Caco-2 (cell line): Measurements from ENCODE around the gene KMT2D. TPM values are rescaled to one million over a fixed set of nuclear protein-coding genes. Genes with fewer than 3 reads are reported as not detected.

Source experiments
- BruUV-seq: library from RNA; stranded (reverse); fragments of 400-500 nt; replicated peaks from 2 replicates; lab custom pipeline; 2021; lab: Mats Ljungman, UMichigan
- CTCF ChIA-PET: fragments of 300-600 bp; sonication (Branson Sonifier 250); formaldehyde crosslinking; loops from one replicate; lab custom pipeline; 2022; ENCODE audit warnings: antibody characterized with exemption; lab: Charles Lee
- POLR2A ChIA-PET: fragments of 300-600 bp; sonication (Branson Sonifier 250); formaldehyde crosslinking; loops from one replicate; lab custom pipeline; 2022; ENCODE audit warnings: antibody characterized with exemption; lab: Charles Lee
- DNase-seq, 2 experiments: peaks; one replicate each; pipeline versions ENCODE4 v3.0.0 to v3.0.0-alpha.2; 2020 to 2022
- H3K27me3 ChIP-seq: replicated peaks from 2 replicates; pipeline ENCODE4 v1.6.0; 2011; ENCODE audit warnings: low read length; ENCODE audit not compliant: control insufficient read depth, insufficient read depth
- H3K36me3 ChIP-seq: 2 replicates; pipeline ENCODE4 v1.5.1; 2011; ENCODE audit warnings: low read length; ENCODE audit not compliant: control insufficient read depth, insufficient read depth
- H3K4me1 ChIP-seq: fragments of 250-450 bp; sonication (Bioruptor Pico); 2 replicates; pipeline ENCODE4 v1.5.1; 2020; ENCODE audit warnings: mild to moderate bottlenecking
- H3K4me3 ChIP-seq: 2 replicates; pipeline ENCODE4 v1.5.1; 2011; ENCODE audit warnings: low read depth, mild to moderate bottlenecking, control low read depth, low read length
- H3K9me3 ChIP-seq: fragments of 250-450 bp; sonication (Bioruptor Pico); 2 replicates; pipeline ENCODE4 v1.5.1; 2020; ENCODE audit warnings: mild to moderate bottlenecking, moderate library complexity
- H3K27ac Mint-ChIP-seq: one replicate; pipeline ENCODE4 v1.8.0; 2022; ENCODE audit warnings: mixed read lengths; ENCODE audit not compliant: unreplicated experiment
- H3K27me3 Mint-ChIP-seq: one replicate; pipeline ENCODE4 v1.8.0; 2022; ENCODE audit warnings: mixed read lengths; ENCODE audit not compliant: insufficient read depth, unreplicated experiment
- H3K36me3 Mint-ChIP-seq: one replicate; pipeline ENCODE4 v1.8.0; 2022; ENCODE audit warnings: mild to moderate bottlenecking, mixed read lengths; ENCODE audit not compliant: insufficient read depth, unreplicated experiment
- H3K4me1 Mint-ChIP-seq: one replicate; pipeline ENCODE4 v1.8.0; 2022; ENCODE audit warnings: low read depth, mixed read lengths; ENCODE audit not compliant: unreplicated experiment
- H3K4me3 Mint-ChIP-seq: one replicate; pipeline ENCODE4 v1.8.0; 2022; ENCODE audit warnings: mild to moderate bottlenecking, moderate library complexity, mixed read lengths; ENCODE audit not compliant: unreplicated experiment
- H3K9me3 Mint-ChIP-seq: one replicate; pipeline ENCODE4 v1.8.0; 2022; ENCODE audit warnings: mixed read lengths; ENCODE audit not compliant: unreplicated experiment
- CTCF ChIP-seq, 2 experiments: fragments of 200-600 bp in 1 of 2; IDR thresholded peaks; 1 replicate in 1 of 2; 2 replicates in 1 of 2; pipeline versions ENCODE4 v1.5.1 to v1.8.0; 2011 to 2022; ENCODE audit warnings: antibody characterized with exemption in 1 of 2, control low read depth in 1 of 2, inconsistent platforms in 1 of 2, low read depth in 1 of 2, low read length in 1 of 2, mild to moderate bottlenecking in 1 of 2, moderate library complexity in 1 of 2; ENCODE audit not compliant: insufficient read depth in 1 of 2, severe bottlenecking in 1 of 2, unreplicated experiment in 1 of 2
- intact Hi-C: fragments of 100-400 bp; cut with micrococcal nuclease; formaldehyde crosslinking; loops from one replicate; pipeline ENCODE4 v1.10.0; 2022; ENCODE audit not compliant: unreplicated experiment
- total RNA-seq: library from RNA; stranded (reverse); gene quantifications from 2 replicates; pipeline ENCODE4 v1.2.3, GENCODE V29; 2022

KMT2D gene
- total RNA-seq, 1 experiment from 2014 or later = 139 TPM

GRCh38 chr12:49097381-49097780 lies 36.8 kb upstream of the KMT2D start:
- CTCF ChIA-PET = interaction anchor here (1.5 to 5.8 kb wide), 3 partner anchors 9 to 24 kb away, joined by 12 to 42 read pairs (median 14); no protein-coding TSS in a partner anchor
- POLR2A ChIA-PET = no interaction called here
- H3K36me3 Mint-ChIP-seq = peaks cover 42% of the 10 kb centered on the region

GRCh38 chr12:49094975-49095365 lies 34.4 kb upstream of the KMT2D start:
- no peak overlapping the region for H3K27ac Mint-ChIP-seq
- TF ChIP-seq CTCF (IDR thresholded peaks at IDR 0.05; ENCODE audit: insufficient read depth in 1 of 2, low read depth in 1 of 2, low read length in 1 of 2, severe bottlenecking in 1 of 2, unreplicated experiment in 1 of 2) = no peak
- no peaks in the 10 kb centered on the region for H3K36me3 ChIP-seq
- H3K4me3 Mint-ChIP-seq = peak overlapping the region; percentile 16
- peaks cover 10% of the 10 kb centered on the region; the same call in 1 of the 2 replicates for H3K27me3 ChIP-seq
- peaks cover 27% of the 10 kb centered on the region for H3K27me3 Mint-ChIP-seq
- peaks cover 7% of the 10 kb centered on the region for H3K4me1 Mint-ChIP-seq
- no TSS peak for BruUV-seq
- H3K4me3 ChIP-seq = no peak overlapping the region
- H3K36me3 Mint-ChIP-seq = peaks cover 28% of the 10 kb centered on the region
- intact Hi-C loops = loop anchor here (1.0 to 2.0 kb wide), 2 partner anchors 16 to 31 kb away; partner anchors contain the start of gene LMBR1L
- CTCF ChIA-PET = interaction anchor here (0.6 to 4.9 kb wide), 6 partner anchors 8 to 33 kb away, joined by 3 to 40 read pairs (median 4); partner anchors contain the start of gene LMBR1L
- POLR2A ChIA-PET = interaction anchor here (0.6 kb wide), 1 partner anchor 19 kb away, joined by 6 read pairs; no protein-coding TSS in a partner anchor
- no peaks in the 10 kb centered on the region for H3K9me3 Mint-ChIP-seq
- no peaks in the 10 kb centered on the region for H3K9me3 ChIP-seq
- peaks cover 11% of the 10 kb centered on the region for H3K4me1 ChIP-seq
- DNase-seq = no peak

More at GRCh38 chr12:49097381-49097780, 36.8 kb upstream of the KMT2D start:
- Histone ChIP-seq H3K36me3 (0 out of 2 replicates have a peak, but pooled peaks cover 2% of the 10 kb centered on the region), H3K4me3 (no peak overlapping the region), H3K27me3 (peaks cover 8% of the 10 kb centered on the region; the same call in 1 of the 2 replicates), H3K9me3 (no peaks in the 10 kb centered on the region), H3K4me1 (no peaks in the 10 kb centered on the region; the same call in none of the 2 replicates)
- Mint-ChIP-seq H3K9me3 (no peaks in the 10 kb centered on the region), H3K27ac (no peak overlapping the region), H3K27me3 (peaks cover 11% of the 10 kb centered on the region), H3K4me3 (no peak overlapping the region), H3K4me1 (peaks cover 7% of the 10 kb centered on the region)
- TF ChIP-seq CTCF (IDR thresholded peaks at IDR 0.05; ENCODE audit: insufficient read depth in 1 of 2, low read depth in 1 of 2, low read length in 1 of 2, severe bottlenecking in 1 of 2, unreplicated experiment in 1 of 2) = peak in 1 of 2 experiments; percentile 3
- intact Hi-C loops = no loop called here
- BruUV-seq = no TSS peak
- no peak for DNase-seq

- H3K4me1 ChIP-seq = peaks cover 11% of the 10 kb centered on the region
- no TSS peak for BruUV-seq
- no peaks in the 10 kb centered on the region for H3K9me3 ChIP-seq
- H3K36me3 ChIP-seq = no peaks in the 10 kb centered on the region
- Mint-ChIP-seq H3K4me1 (peaks cover 7% of the 10 kb centered on the region), H3K27me3 (peaks cover 27% of the 10 kb centered on the region), H3K9me3 (no peaks in the 10 kb centered on the region), H3K36me3 (peaks cover 25% of the 10 kb centered on the region), H3K27ac (no peak within 1 kb of the TSS), H3K4me3 (peak within 1 kb of the TSS; percentile 40)
- H3K4me3 ChIP-seq = peak within 1 kb of the TSS; percentile 19
- intact Hi-C loops = loop anchor here (1.0 to 2.0 kb wide), 2 partner anchors 16 to 30 kb away; partner anchors contain the start of gene LMBR1L
- ChIA-PET POLR2A (interaction anchor here (0.6 kb wide), 1 partner anchor 20 kb away, joined by 6 read pairs; no protein-coding TSS in a partner anchor), CTCF (interaction anchor here (0.6 to 4.9 kb wide), 6 partner anchors 8 to 30 kb away, joined by 3 to 40 read pairs (median 4); partner anchors contain the start of gene LMBR1L)
- no peak for TF ChIP-seq CTCF (IDR thresholded peaks at IDR 0.05; ENCODE audit: insufficient read depth in 1 of 2, low read depth in 1 of 2, low read length in 1 of 2, severe bottlenecking in 1 of 2, unreplicated experiment in 1 of 2)
- H3K27me3 ChIP-seq = peaks cover 15% of the 10 kb centered on the region; the same call in 1 of the 2 replicates
- DNase-seq = peak in 1 of 2 experiments; percentile 59
Measured at GRCh38 chr12:49094160-49094974, 33.8 kb upstream of the KMT2D start, which contains the start of gene DHH. DHH (minus strand) TSS chr12:49094801; CDS start chr12:49094512, 289 bp downstream.
